Measurements from ENCODE around the gene SKIC8.

Gene SKIC8

DNA sequence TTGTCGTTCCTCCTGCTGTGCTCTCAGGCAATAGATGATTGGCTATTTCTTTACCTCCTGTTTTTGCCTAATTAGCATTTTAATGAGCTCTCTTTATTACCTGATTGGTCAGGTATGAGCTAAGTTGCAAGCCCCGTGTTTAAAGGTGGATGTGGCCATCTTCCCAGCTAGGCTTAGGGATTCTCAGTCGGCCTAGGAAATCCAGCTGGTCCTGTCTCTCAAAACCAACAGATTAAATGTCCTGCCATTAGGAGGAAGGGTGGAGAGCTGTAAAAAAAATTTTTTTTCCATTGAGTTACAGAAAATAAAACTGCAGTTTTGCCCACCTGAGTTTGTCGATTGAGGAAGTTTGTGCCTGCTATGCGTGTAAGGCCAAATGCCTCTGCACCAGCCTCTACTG lies 59.6 kb downstream of the SKIC8 start:
- Histone ChIP-seq H3K4me3 (replicated peaks; ENCODE audit: low read depth, low read length) (no peak overlapping the region), H3K27me3 (replicated peaks; ENCODE audit: control insufficient read depth, insufficient read depth, low read length) (no peaks in the 10 kb centered on the region; the same call in 1 of the 2 replicates), H3K36me3 (ENCODE audit: control insufficient read depth, insufficient read depth, low read length) (no peaks in the 10 kb centered on the region)
- TF ChIP-seq, protein P1, sequence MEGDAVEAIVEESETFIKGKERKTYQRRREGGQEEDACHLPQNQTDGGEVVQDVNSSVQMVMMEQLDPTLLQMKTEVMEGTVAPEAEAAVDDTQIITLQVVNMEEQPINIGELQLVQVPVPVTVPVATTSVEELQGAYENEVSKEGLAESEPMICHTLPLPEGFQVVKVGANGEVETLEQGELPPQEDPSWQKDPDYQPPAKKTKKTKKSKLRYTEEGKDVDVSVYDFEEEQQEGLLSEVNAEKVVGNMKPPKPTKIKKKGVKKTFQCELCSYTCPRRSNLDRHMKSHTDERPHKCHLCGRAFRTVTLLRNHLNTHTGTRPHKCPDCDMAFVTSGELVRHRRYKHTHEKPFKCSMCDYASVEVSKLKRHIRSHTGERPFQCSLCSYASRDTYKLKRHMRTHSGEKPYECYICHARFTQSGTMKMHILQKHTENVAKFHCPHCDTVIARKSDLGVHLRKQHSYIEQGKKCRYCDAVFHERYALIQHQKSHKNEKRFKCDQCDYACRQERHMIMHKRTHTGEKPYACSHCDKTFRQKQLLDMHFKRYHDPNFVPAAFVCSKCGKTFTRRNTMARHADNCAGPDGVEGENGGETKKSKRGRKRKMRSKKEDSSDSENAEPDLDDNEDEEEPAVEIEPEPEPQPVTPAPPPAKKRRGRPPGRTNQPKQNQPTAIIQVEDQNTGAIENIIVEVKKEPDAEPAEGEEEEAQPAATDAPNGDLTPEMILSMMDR (IDR thresholded peaks at IDR 0.05; ENCODE audit: insufficient read depth, low read length, poor library complexity, severe bottlenecking): no peak
- DNase-seq (ENCODE audit: extremely low read depth, insufficient read length): no peak

- Histone ChIP-seq H3K27me3 (replicated peaks; ENCODE audit: control insufficient read depth, insufficient read depth, low read length) (no peaks in the 10 kb centered on the region; the same call in 1 of the 2 replicates), H3K4me3 (replicated peaks; ENCODE audit: low read depth, low read length) (no peak overlapping the region), H3K36me3 (ENCODE audit: control insufficient read depth, insufficient read depth, low read length) (no peaks in the 10 kb centered on the region)
- TF ChIP-seq, protein P1 (IDR thresholded peaks at IDR 0.05; ENCODE audit: insufficient read depth, low read length, poor library complexity, severe bottlenecking): no peak
- DNase-seq (ENCODE audit: extremely low read depth, insufficient read length): no peak
Measured at GRCh38 chr15:78237146-78237545, 62.3 kb downstream of the SKIC8 start.

GRCh38 chr15:78236491-78236890 lies 62.9 kb downstream of the SKIC8 start:
- H3K27me3 ChIP-seq (replicated peaks; ENCODE audit: control insufficient read depth, insufficient read depth, low read length): no peaks in the 10 kb centered on the region
- no peak for DNase-seq (ENCODE audit: extremely low read depth, insufficient read length)
- no peak overlapping the region for H3K4me3 ChIP-seq (replicated peaks; ENCODE audit: low read depth, low read length)

DNA sequence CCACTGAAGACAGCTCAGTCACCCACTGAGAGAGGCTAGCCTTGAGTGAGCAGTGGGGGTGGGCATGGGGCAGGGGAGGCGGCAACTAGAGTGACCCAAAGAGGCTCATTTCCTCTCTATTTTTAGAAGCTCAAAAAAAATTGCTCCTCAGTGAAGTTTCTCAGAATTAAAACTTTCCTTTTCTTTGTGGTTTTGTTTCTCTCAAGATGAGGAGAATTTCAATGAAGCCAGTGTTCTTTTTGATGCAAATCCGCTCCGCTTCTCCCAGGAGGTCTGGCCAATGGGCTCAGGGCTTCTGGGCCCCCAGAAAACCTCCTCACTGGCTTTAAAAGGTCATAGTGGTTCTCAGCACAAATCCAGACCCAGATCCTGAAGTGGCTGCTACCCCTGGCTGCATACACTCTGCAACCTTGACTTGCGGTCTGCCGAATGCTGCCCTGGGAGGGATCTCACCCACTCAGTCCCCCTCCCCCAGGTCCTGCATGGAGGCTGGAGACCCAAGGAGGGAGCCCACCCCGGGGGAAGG lies 64.8 kb downstream of the SKIC8 start, which contains the start of gene ACSBG1:
TSS of gene ACSBG1 (minus strand) at position 51 of the 526 bp plus-strand sequence. CDS start 64 bp downstream, outside the sequence.
- no peak for DNase-seq (ENCODE audit: extremely low read depth, insufficient read length)
- H3K4me3 ChIP-seq (replicated peaks; ENCODE audit: low read depth, low read length): no peak within 1 kb of the TSS
- TF ChIP-seq, protein P1 (IDR thresholded peaks at IDR 0.05; ENCODE audit: insufficient read depth, low read length, poor library complexity, severe bottlenecking): no peak
- no peaks in the 10 kb centered on the region for H3K36me3 ChIP-seq (ENCODE audit: control insufficient read depth, insufficient read depth, low read length)
- H3K27me3 ChIP-seq (replicated peaks; ENCODE audit: control insufficient read depth, insufficient read depth, low read length): no peaks in the 10 kb centered on the region

More at GRCh38 chr15:78236491-78236890, 62.9 kb downstream of the SKIC8 start:
- no peaks in the 10 kb centered on the region for H3K36me3 ChIP-seq (ENCODE audit: control insufficient read depth, insufficient read depth, low read length)
- TF ChIP-seq, protein P1 (IDR thresholded peaks at IDR 0.05; ENCODE audit: insufficient read depth, low read length, poor library complexity, severe bottlenecking): no peak

DNA sequence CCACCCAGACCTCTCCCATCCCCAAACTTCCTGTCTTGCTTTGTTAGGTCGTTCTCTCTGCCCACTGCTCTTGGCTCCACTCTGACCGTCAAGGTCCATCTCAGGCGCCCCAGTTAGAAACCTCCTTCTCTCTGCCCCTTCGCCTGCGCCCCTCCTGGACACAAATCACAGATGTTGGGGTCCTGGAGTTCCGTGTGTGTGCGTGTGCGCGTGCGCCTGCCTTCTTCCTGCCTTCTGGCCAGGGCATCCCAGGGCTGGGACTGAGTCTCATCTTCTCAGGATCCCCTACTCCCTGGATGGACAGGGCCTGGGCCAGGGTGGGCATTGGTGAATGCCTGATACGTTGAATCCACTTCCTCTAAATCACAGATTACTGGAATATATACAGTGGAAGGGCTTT lies 65.9 kb downstream of the SKIC8 start:
- Histone ChIP-seq H3K27me3 (replicated peaks; ENCODE audit: control insufficient read depth, insufficient read depth, low read length) (no peaks in the 10 kb centered on the region), H3K36me3 (ENCODE audit: control insufficient read depth, insufficient read depth, low read length) (no peaks in the 10 kb centered on the region), H3K4me3 (replicated peaks; ENCODE audit: low read depth, low read length) (no peak overlapping the region)
- TF ChIP-seq, protein P1 (IDR thresholded peaks at IDR 0.05; ENCODE audit: insufficient read depth, low read length, poor library complexity, severe bottlenecking): no peak
- no peak for DNase-seq (ENCODE audit: extremely low read depth, insufficient read length)
